Activated CD8-positive, alpha-beta memory T cell treated with anti-CD3 and anti-CD28 coated beads for 4 hours (primary cell): ENCODE results near the gene NUP43.
"Not testable (repeated sequence)": the region's sequence is repeated elsewhere in the genome, so short reads cannot be mapped to it uniquely, and the experiment has no call there.

Experiments
- DNase-seq, 2 donors: peaks; one replicate each; pipeline ENCODE4 v3.0.0-alpha.2; 2020; ENCODE audit warnings: low read depth in 2 of 2

The NUP43 gene

GRCh38 chr6:149749082-149749593 is 2.8 kb upstream of the NUP43 start:
- not testable (repeated sequence) for DNase-seq

- not testable (repeated sequence) for DNase-seq
Measured at GRCh38 chr6:149745252-149745651, 1.1 kb downstream of the NUP43 start.

- no peak for DNase-seq
Measured at GRCh38 chr6:149734915-149735314, 11.4 kb downstream of the NUP43 start.

GRCh38 chr6:149733089-149733720 is 13.1 kb downstream of the NUP43 start:
- DNase-seq, result no peak

- no peak for DNase-seq
Measured at GRCh38 chr6:149729824-149730223, 16.5 kb downstream of the NUP43 start.

GRCh38 chr6:149728499-149729234 is 17.7 kb downstream of the NUP43 start:
- no peak for DNase-seq

- DNase-seq, result no peak
Measured at GRCh38 chr6:149727793-149728498, 18.4 kb downstream of the NUP43 start.

- no peak for DNase-seq
Measured at GRCh38 chr6:149725785-149726184, 20.5 kb downstream of the NUP43 start.

- peak in 1 of 2 donors; percentile 14 for DNase-seq
Measured at GRCh38 chr6:149723771-149724417, 22.4 kb downstream of the NUP43 start.

GRCh38 chr6:149723262-149723661 is 23.1 kb downstream of the NUP43 start:
- DNase-seq, result no peak

- no peak for DNase-seq
Measured at GRCh38 chr6:149719531-149719930, 26.8 kb downstream of the NUP43 start.

GRCh38 chr6:149717588-149718458 is 28.5 kb downstream of the NUP43 start, which contains the start of gene LATS1:
Gene LATS1 (minus strand): TSS chr6:149718101. CDS start chr6:149702126, 15,975 bp downstream.
- peak; percentile 82 to 86 for DNase-seq

- DNase-seq, result no peak
Measured at GRCh38 chr6:149717255-149717587, 29.1 kb downstream of the NUP43 start.

- DNase-seq, result no peak
Measured at GRCh38 chr6:149716181-149716963, 30.0 kb downstream of the NUP43 start.

GRCh38 chr6:149714442-149714841 is 31.9 kb downstream of the NUP43 start:
- no peak for DNase-seq

- DNase-seq, result no peak
Measured at GRCh38 chr6:149711711-149712110, 34.6 kb downstream of the NUP43 start.

- DNase-seq, result no peak
Measured at GRCh38 chr6:149701714-149702113, 44.6 kb downstream of the NUP43 start.

- DNase-seq, result no peak
Measured at GRCh38 chr6:149699150-149699549, 47.2 kb downstream of the NUP43 start.

- no peak for DNase-seq
Measured at GRCh38 chr6:149698175-149698574, 48.2 kb downstream of the NUP43 start.

GRCh38 chr6:149696901-149697300 is 49.4 kb downstream of the NUP43 start:
- DNase-seq, result no peak
